ENCODE results near the gene UNK.
A peak's percentile ranks its signal among the peaks of the same experiment; 100 is the strongest.

The UNK gene

DNA sequence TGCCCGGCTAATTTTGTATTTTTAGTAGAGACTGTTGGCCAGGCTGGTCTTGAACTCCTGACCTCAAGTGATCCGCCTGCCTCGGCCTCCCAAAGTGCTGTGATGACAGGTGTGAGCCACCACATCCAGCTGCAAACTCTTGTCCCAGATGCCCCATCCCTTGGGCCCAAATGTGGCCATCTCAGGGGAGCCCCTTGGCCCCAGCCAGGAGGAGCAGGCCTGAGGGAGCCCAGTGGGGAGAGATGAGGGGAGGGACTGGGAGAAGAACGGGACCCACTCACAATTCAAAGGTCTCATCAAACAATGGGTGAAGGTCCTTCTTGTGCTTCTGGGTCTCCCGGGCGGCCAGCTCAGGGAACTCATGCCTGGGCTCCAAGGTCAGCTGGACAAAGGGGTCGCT, 45.1 kb downstream of the UNK start:
- TF ChIP-seq, protein P1, sequence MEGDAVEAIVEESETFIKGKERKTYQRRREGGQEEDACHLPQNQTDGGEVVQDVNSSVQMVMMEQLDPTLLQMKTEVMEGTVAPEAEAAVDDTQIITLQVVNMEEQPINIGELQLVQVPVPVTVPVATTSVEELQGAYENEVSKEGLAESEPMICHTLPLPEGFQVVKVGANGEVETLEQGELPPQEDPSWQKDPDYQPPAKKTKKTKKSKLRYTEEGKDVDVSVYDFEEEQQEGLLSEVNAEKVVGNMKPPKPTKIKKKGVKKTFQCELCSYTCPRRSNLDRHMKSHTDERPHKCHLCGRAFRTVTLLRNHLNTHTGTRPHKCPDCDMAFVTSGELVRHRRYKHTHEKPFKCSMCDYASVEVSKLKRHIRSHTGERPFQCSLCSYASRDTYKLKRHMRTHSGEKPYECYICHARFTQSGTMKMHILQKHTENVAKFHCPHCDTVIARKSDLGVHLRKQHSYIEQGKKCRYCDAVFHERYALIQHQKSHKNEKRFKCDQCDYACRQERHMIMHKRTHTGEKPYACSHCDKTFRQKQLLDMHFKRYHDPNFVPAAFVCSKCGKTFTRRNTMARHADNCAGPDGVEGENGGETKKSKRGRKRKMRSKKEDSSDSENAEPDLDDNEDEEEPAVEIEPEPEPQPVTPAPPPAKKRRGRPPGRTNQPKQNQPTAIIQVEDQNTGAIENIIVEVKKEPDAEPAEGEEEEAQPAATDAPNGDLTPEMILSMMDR (IDR thresholded peaks at IDR 0.05; ENCODE audit: insufficient read depth, low read depth, low read length, missing control alignments): no peak
- no peak overlapping the region for H3K4me3 ChIP-seq (ENCODE audit: low read length)
- no peak for DNase-seq (ENCODE audit: low read depth)

DNA sequence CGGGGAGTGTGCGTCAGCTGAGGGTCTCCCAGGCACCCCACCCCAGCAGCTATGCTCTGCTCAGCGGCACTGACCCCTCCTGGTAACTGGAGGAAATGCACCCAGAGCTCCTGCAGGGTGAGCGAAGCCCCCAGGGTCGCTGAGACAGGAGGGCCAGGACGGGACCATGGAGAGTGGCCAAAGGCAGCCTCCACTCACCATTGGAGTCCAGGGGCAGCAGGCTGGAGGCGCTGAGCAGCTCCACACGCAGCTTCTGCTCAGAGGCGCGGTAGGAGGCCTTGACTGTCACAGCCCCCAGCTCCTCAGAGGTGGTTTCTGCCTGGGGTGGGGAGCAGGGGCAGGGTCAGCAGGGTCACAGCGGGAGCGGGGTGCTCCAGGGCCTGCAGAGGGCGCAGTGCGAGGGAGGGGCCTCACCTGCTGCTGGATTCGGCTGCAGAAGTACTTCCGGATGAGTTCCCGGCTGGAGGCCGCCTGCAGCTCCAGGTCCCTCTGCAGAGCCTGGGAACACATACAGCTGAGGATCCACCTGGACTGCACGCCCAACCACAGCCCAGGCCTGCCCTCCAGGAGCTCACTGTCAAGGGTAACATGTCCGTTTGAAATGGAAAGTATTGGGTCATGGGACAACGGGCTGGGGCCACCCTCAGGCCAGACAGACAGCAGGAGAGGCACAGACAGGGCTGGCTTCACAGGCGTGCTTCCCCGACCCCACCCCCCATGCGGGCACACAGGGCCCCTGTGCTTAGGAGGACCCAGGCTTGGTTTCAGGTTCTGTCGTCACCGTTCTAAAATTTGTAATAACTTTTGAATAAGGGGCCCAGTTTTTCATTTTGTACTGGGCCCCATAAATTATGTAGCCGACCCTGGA, 45.8 kb downstream of the UNK start:
- TF ChIP-seq, protein P1 (IDR thresholded peaks at IDR 0.05; ENCODE audit: insufficient read depth, low read depth, low read length, missing control alignments): peak; percentile 37
- no peak overlapping the region for H3K4me3 ChIP-seq (ENCODE audit: low read length)
- no peak for DNase-seq (ENCODE audit: low read depth)

DNA sequence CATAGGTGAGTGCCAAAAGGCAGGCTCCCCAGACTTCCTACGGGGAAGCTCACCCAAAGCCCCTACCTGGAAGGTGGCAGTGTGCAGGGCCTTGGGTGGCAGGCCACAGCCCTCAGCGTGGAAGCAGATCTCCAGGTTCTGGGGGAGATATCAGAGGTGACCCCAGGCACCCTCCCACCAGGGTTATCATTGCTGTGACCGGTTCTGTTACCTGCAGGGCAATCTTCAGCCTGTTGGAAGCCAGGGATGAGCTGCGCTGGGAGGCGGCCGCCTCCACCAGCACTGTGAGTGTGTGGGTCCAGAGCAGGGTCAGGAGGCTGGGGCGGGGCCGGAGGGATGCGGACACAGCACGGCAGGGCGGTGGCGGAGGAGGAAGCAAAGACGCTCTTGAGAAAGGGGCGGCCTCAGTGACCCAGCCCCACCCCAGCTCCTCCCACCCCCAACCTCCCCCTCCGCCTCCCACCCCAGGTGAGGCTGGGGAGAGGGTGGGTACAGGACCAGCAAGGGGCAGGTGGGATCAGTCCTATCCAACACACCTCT, 46.5 kb downstream of the UNK start:
- DNase-seq (ENCODE audit: low read depth): no peak
- TF ChIP-seq, protein P1 (IDR thresholded peaks at IDR 0.05; ENCODE audit: insufficient read depth, low read depth, low read length, missing control alignments): no peak

DNA sequence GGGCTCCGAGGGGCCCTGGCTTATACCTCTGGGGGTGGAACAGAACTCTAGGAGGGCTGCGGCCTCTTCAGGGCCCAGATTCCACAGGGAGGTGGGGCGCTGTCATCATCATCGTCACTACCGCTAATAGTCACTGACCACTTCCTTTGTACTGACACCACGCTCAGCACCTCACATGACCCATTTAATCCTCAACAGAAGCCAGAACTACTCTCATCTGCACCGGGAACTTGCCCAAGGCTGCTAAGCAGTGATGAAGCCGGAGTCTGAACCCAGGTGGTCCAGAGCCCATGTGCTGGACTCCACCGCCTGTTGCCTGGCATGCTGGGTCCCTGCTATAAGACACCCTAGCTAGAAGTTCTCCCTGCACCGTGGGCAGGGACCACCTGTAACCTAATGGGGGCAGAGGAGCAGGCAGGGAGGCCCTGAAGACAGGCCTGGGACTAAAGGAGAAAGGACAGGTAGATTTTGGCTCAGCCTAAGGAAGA, 47.6 kb downstream of the UNK start:
- H3K4me3 ChIP-seq (ENCODE audit: low read length): no peak overlapping the region
- TF ChIP-seq, protein P1 (IDR thresholded peaks at IDR 0.05; ENCODE audit: insufficient read depth, low read depth, low read length, missing control alignments): no peak
- peak; percentile 61 for DNase-seq (ENCODE audit: low read depth)

More for the DNA sequence above, 46.5 kb downstream of the UNK start:
- H3K4me3 ChIP-seq (ENCODE audit: low read length): no peak overlapping the region

DNA sequence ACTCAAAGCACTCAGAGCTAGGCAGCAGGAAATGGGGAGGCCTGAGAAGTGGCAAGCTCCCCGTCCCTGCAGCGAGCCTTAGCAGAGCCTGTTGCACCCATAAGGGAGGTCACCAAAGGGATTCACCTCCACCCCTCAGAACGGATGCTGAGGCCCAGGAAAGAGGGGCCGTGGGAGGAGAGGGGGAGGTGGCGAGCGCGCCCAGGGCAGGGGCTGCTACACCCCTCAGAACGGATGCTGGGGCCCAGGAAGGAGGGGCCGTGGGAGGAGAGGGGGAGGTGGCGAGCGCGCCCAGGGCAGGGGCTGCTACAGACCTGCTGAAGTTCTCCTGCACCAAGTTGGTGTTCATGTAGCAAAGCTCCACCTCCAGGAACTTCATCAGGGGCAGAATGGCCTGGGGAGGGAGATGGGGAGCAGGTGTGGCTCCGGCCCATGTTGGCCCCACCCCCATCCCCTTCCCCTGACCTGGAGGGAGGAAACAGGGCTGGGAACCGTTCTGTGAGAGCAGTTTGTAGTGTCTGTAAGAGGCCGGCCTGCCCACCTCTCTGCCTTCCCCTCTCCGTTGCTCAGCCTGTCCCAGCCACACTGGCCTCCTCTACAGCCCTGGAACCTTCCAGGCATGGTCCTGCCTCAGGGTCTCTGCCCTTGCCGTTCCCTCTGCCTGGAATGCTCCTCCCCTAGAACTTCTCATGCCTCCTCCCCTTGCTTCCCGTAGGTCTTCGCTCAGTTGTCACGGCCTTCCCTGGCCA, 48.2 kb downstream of the UNK start:
- TF ChIP-seq, protein P1 (IDR thresholded peaks at IDR 0.05; ENCODE audit: insufficient read depth, low read depth, low read length, missing control alignments): no peak
- no peak overlapping the region for H3K4me3 ChIP-seq (ENCODE audit: low read length)
- no peak for DNase-seq (ENCODE audit: low read depth)

DNA sequence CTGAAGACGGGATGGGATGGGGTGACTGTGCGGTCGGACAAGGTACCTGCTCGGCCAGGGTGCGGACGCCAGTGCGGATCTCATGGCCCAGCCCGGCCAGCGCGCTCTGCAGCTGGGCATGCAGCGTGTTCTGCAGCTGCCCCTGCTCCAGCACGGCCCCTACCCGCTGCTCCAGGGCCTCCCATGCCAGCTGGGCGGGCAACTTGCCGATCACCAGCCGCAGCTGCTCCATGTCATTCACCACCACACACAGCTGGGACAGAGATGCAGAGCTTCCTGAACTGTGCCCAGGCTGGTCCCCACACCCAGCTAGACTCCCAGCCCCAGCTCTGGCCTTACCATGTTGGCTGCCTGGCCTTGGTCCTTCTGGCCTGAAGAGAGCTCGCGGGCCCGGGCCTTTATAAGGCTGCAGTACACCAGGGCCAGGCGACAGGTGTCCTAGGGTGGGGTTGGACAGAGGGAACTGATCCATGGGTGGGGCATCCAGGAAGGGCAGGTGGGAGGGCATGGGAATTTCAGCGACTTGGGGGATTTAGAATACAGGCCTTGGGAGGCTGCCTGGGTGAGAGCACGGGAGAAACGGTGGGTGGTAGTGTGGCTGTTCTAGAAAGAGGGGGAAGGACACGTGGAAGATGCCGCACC, 49.8 kb downstream of the UNK start:
- TF ChIP-seq, protein P1 (IDR thresholded peaks at IDR 0.05; ENCODE audit: insufficient read depth, low read depth, low read length, missing control alignments): no peak
- no peak overlapping the region for H3K4me3 ChIP-seq (ENCODE audit: low read length)
- DNase-seq (ENCODE audit: low read depth): no peak
